RWPE1 (cell line): Measurements from ENCODE around the gene RCL1.
A peak's percentile ranks its signal among the peaks of the same experiment; 100 is the strongest.

Source experiments
- CTCF ChIA-PET: fragments of 350-600 bp; sonication (Branson Sonifier 250); formaldehyde crosslinking; extraction: SDS; loops from one replicate; lab custom pipeline; 2021; lab: Yijun Ruan, JAX
- POLR2A ChIA-PET: fragments of 400-600 bp; formaldehyde crosslinking; extraction: SDS; loops from one replicate; lab custom pipeline; 2020; ENCODE audit warnings: antibody characterized with exemption; ENCODE audit not compliant: low non-redundant PET; lab: Yijun Ruan, JAX
- DNase-seq: peaks from one replicate; pipeline ENCODE4 v3.0.0; 2012; ENCODE audit warnings: low spot score
- H3K27ac ChIP-seq: fragments of 450-650 bp; 2 replicates; pipeline ENCODE4 v1.5.1; 2017
- CTCF ChIP-seq: fragments of 450-650 bp; conservative IDR thresholded peaks from 2 replicates; pipeline ENCODE4 v1.5.1; 2017; ENCODE audit warnings: low read depth, mild to moderate bottlenecking

RCL1 gene

GRCh38 chr9:4755026-4755609, 37.6 kb upstream of the RCL1 start:
- no peak for DNase-seq
- ChIA-PET POLR2A (no interaction called here), CTCF (no interaction called here)
- TF ChIP-seq CTCF, result no peak
- no peak overlapping the region for H3K27ac ChIP-seq

- no peak for DNase-seq
- ChIA-PET POLR2A (no interaction called here), CTCF (no interaction called here)
- no peak for TF ChIP-seq CTCF
- no peak overlapping the region for H3K27ac ChIP-seq
These were observed 36.3 kb upstream of the RCL1 start for GRCh38 chr9:4756420-4756819.

- ChIA-PET POLR2A (no interaction called here), CTCF (interaction anchor here (0.6 kb wide), 1 partner anchor 34 kb away, joined by 4 read pairs; no protein-coding TSS in a partner anchor)
- no peak overlapping the region for H3K27ac ChIP-seq
- DNase-seq, result no peak
- TF ChIP-seq CTCF, result no peak
These were observed 32.6 kb upstream of the RCL1 start for GRCh38 chr9:4760122-4760521.

GRCh38 chr9:4762108-4762885, 30.4 kb upstream of the RCL1 start:
- DNase-seq, result peak; percentile 27
- H3K27ac ChIP-seq, result no peak overlapping the region
- CTCF ChIA-PET, result interaction anchor here (0.5 to 1.2 kb wide), 8 partner anchors 17 to 203 kb away, joined by 3 to 5 read pairs (median 3); no protein-coding TSS in a partner anchor
- TF ChIP-seq CTCF, result peak; percentile 77
- POLR2A ChIA-PET, result no interaction called here

- POLR2A ChIA-PET, result interaction anchor here (0.5 kb wide), 1 partner anchor 27 kb away, joined by 8 read pairs; no protein-coding TSS in a partner anchor
- TF ChIP-seq CTCF, result 0 out of 2 replicates have a peak, but pooled peaks have one; percentile 20
- CTCF ChIA-PET, result interaction anchor here (0.5 to 1.2 kb wide), 7 partner anchors 17 to 202 kb away, joined by 3 to 5 read pairs (median 3); no protein-coding TSS in a partner anchor
- H3K27ac ChIP-seq, result no peak overlapping the region
- no peak for DNase-seq
These were observed 29.7 kb upstream of the RCL1 start for GRCh38 chr9:4762886-4763541.

- no peak for DNase-seq
- POLR2A ChIA-PET, result no interaction called here
- no peak for TF ChIP-seq CTCF
- H3K27ac ChIP-seq, result no peak overlapping the region
- CTCF ChIA-PET, result interaction anchor here (0.7 kb wide), 2 partner anchors 10 to 139 kb away, joined by 3 read pairs; no protein-coding TSS in a partner anchor
These were observed 28.7 kb upstream of the RCL1 start for GRCh38 chr9:4764033-4764432.
